HG03565 (cell line): ENCODE measurements around the gene PXYLP1.

Experiments used
- ATAC-seq: cut with Tn5 transposase; IDR thresholded peaks from one replicate; pipeline ENCODE4 v1.9.1; 2021; ENCODE audit warnings: mild to moderate bottlenecking, moderate library complexity; ENCODE audit not compliant: unreplicated experiment

The PXYLP1 gene

GRCh38 chr3:141316851-141317250 is 85.2 kb downstream of the PXYLP1 start:
- ATAC-seq, result no peak

GRCh38 chr3:141320399-141321108 is 88.9 kb downstream of the PXYLP1 start:
- ATAC-seq, result no peak

GRCh38 chr3:141321109-141321497 is 89.5 kb downstream of the PXYLP1 start:
- ATAC-seq, result no peak

- no peak for ATAC-seq
Observed at GRCh38 chr3:141323936-141324704, 92.5 kb downstream of the PXYLP1 start.

GRCh38 chr3:141326123-141326522 is 94.5 kb downstream of the PXYLP1 start:
- ATAC-seq, result no peak

- ATAC-seq, result no peak
Observed at GRCh38 chr3:141326626-141327025, 95.0 kb downstream of the PXYLP1 start.

GRCh38 chr3:141328286-141329166 is 96.9 kb downstream of the PXYLP1 start:
- ATAC-seq, result peak; percentile 35

GRCh38 chr3:141330235-141330634 is 98.6 kb downstream of the PXYLP1 start:
- no peak for ATAC-seq

GRCh38 chr3:141330718-141331376 is 99.2 kb downstream of the PXYLP1 start:
- no peak for ATAC-seq

- no peak for ATAC-seq
Observed at GRCh38 chr3:141331377-141332318, 100.0 kb downstream of the PXYLP1 start.

- ATAC-seq, result no peak
Observed at GRCh38 chr3:141332416-141332815, 100.8 kb downstream of the PXYLP1 start.

- no peak for ATAC-seq
Observed at GRCh38 chr3:141333836-141334626, 102.4 kb downstream of the PXYLP1 start.

- no peak for ATAC-seq
Observed at GRCh38 chr3:141334627-141335250, 103.1 kb downstream of the PXYLP1 start.

GRCh38 chr3:141335531-141336061 is 104.0 kb downstream of the PXYLP1 start:
- ATAC-seq, result no peak

- ATAC-seq, result peak; percentile 81
Observed at GRCh38 chr3:141336672-141337522, 105.3 kb downstream of the PXYLP1 start.

- ATAC-seq, result no peak
Observed at GRCh38 chr3:141337523-141337854, 105.9 kb downstream of the PXYLP1 start.

GRCh38 chr3:141337991-141338390 is 106.4 kb downstream of the PXYLP1 start:
- no peak for ATAC-seq
